AG08396 (cell line): ENCODE data around the gene HOXD10.

ENCODE experiments used
- DNase-seq: peaks from one replicate; pipeline ENCODE4 v3.0.0; 2012; ENCODE audit warnings: low spot score, mixed read lengths

HOXD10 gene

DNA sequence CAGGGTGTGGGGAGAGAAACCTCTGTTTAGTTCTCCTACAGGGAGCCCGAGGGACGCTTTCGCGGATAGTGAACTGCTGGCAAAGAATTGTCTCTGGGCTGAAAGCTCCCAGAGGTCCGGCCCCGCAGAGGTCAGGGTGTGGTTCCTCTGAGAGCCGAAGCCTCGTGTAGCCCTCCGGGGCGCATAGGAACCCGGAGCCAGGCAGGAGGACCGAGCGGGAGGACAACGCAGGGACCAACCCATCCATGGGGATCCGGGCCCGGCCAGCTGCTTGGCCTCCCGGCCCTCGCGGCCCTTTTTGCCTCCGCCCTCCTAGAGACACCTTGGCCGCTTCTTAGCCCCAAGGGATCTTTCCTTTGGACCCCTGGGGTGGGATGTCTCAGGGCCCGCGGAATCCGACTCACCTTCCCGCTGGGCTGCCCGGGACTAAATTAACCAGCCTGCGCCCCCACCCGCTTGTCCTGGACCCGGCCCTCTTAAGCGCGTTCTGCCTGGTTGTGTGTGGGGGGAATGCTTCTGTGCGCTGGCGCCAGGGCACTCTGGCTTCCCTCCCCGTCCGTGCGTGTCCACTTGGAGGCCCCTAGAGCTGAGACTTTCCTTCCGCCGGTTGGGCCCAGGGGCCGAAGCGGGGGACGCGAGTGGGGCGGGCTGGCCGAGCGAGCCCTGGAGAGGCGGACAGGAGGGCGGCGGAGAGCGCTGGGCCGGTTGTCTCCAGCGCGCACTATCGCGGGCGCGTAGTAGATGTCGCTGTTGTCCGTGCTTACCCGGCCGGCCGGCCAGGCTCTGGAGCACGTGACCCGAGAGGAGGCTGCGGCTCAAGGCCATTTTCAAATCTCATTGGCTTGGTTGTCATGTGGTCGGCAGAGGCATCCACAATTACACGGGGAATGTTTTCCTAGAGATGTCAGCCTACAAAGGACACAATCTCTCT lies at the start of gene HOXD10:
Gene HOXD10 (plus strand): TSS at position 896 of the 931 bp plus-strand sequence. CDS start 56 bp downstream, outside the sequence.
- no peak for DNase-seq

- no peak for DNase-seq
Observed at GRCh38 chr2:176067589-176068418, 48.8 kb upstream of the HOXD10 start.

- DNase-seq: no peak
Observed at GRCh38 chr2:176068419-176068832, 48.2 kb upstream of the HOXD10 start.

DNA sequence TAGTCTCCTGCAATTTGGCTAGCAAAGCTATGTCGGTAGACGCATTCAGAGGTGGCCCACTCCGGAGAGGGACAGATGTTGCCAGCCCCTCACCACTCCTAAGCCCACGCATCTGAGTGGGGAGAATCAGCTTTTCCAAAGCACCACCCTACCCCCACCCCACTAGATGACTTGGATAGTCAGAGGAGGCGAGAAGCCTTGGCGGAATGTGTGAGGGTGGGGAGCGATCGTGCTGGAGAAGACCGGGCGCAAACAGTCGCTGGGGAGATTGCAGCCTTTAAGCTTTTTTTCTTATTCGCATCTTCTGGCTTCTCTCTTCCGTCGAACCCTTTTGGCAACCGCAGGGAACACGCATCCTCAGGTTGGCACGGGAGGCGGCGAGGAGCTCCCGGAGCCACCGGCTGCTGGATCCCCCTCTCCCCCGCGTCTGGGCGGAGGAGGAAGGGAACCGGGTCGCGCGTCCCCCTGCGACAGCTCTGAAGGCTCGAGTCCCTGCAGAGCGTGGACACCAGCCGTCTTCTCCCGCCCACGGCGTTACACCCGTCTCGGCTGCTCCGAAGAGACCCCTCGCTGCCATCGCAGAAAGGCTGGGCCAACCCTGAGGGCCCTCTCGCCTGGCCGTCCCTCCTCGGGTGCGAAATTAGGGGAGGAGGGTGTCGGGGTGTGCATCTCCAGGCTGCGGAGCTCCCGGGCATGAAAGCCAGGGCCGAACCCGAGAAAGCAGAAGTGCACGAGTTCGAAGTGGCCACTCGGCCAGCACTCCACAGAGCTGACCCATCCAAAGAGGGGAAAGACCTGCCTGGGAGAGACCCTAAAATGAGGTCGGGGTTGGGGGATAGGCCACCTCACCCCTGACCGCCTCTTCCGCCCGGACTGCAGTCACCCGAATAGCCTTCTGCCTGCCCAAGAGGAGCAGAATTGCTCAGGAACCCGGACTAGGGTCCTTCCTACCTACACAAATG lies 45.0 kb upstream of the HOXD10 start:
- DNase-seq: no peak

GRCh38 chr2:176072292-176072669 lies 44.3 kb upstream of the HOXD10 start:
- DNase-seq: no peak

DNA sequence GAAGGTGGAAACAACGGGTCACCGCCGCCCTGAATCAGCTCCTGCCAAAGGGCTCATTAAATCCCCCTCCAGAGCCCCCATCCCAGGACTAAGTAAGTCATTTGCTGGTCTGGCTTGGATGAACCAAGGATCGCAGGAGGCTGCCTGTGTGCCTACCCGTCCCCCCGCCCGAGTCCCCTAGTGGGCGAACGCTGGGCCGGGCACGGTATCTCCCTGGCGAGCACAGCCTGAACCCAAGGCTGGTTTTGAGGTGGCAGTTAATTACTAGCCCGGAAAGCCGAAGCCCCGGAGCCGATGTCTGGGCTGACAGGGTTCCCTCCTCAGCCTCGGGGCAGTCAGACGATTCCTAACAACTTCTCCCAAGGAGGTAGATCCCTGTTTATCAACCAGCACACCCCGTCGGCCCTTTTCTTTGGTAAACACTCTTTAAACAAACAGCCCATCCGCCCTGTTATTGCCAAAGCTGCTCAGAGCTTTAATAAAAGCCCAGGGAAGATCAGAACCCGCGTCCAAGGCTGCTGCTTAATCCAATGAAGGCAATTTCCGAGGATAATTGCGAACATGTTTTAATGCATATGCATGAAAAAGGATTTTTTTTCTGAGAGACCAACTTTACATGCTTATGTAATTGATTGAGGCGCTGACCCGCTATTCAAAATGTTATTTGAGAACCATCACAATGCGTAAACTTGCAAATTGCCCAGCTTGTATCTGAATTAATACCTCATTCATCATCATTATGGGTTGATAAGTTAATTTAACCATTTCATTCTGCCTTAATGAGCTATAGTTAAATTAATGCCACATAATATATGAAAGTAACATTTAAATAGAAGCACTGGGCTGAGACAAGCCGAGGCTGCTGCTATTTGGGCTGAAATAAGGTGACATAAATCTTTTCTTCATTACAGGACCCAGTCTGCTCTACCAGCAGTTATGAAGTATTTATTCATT lies 43.4 kb upstream of the HOXD10 start:
- no peak for DNase-seq

- DNase-seq: no peak
Observed at GRCh38 chr2:176074919-176075425, 41.6 kb upstream of the HOXD10 start.

GRCh38 chr2:176075481-176075880 lies 41.1 kb upstream of the HOXD10 start:
- DNase-seq: no peak

DNA sequence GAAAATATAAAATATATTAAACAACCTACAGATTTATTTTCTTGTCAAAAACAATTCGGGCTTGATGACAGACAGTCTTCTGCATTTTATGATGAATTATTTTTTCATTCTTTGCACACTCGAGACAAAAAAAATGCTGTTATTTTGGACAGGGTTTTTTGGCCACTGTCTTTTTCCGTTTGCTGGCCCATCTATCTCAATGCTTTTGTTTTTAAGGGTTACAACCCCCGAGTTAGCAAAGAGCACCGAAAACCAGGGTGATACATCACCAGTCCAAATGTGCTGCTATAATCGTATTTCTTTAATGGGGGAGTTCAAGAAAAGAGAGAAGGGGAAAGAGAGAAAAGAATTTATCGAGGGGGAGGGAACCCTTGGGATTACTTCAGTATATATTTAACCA lies 40.5 kb upstream of the HOXD10 start:
- DNase-seq: no peak

- DNase-seq: no peak
Observed at GRCh38 chr2:176076796-176077195, 39.8 kb upstream of the HOXD10 start.

DNA sequence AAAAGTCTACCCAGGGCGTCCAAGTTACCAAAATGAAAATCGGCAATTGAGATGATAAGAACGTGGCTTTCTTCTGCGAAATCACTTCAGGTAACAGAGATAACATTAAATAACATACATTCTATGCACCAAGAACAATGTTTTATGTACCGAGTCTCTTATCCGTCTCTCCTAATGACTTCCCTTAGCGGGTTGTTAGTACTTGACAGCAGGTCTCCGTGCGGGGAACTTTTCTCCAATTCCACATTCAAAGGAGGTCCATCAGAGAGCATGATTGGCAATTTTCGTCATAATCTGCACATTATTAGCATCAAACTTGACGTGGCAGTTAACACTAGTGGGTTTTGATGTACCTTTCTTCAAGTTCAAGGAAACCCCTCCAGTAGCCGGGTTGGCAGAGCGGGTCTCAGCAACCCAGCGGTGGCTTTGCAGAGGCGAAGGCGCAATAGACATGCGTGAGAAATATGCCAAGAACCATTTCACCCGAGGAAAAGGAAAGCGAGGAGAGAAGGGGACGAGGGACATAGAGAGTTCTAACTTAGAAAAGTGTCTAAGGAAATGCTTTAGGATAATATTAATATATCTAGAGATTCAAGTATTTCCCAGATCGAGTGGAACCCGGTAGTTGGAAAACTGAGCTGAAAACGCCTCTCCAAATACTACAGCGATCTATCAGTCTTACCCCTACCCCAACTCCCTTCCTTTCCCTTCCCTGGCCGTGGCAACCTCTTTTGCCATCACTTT lies 37.9 kb upstream of the HOXD10 start:
- no peak for DNase-seq

DNA sequence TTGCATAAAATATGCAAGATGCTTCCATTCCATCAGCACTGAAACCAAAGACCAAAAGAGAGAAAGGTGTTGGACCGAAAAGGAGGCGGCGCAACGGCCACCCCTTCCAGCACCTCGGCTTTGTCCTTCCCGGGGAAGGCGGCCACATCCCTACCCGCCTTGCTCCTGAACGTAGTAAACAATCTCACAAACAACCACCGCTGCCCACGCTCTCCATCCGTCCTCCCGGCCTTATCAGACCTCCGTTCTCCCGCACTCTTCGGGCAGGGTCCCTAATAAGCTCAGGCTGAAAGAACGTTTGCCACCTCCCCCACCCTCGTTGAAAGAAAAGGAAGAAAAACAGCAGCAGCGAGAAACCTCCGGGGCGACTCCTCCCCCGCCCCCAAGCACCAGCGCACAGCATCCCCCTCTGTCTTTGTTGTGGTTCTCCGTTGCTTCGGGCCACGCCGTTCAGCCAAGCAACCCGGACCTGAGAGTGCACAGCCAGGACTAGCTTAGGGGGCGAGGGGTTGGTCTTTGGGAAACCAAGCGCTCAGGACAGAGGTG lies 37.2 kb upstream of the HOXD10 start:
- no peak for DNase-seq

GRCh38 chr2:176079831-176080539 lies 36.6 kb upstream of the HOXD10 start:
- DNase-seq: peak; percentile 77

- DNase-seq: no peak
Observed at GRCh38 chr2:176080540-176081375, 35.8 kb upstream of the HOXD10 start.

DNA sequence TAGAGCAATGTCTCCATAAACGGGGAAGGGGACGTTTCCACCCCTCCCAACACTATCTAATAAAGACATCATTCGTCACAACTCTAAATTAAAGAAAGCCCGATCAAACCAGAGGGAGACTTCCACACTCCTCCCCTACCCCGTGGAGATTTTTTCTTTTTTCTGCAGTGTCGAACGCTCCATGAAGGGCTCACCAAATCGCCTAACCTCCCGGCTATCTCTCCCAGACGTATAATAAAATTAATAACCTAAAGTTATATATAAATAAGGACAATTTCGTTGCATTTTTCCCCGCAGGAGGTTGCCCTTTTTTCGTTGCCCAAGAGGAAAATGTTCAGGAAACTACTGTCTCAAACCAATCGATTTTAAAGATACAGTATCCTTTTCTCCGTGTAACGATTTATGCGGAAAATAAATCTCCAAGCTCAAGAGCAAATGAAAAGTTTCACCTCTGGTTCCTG lies 35.2 kb upstream of the HOXD10 start:
- DNase-seq: no peak

- DNase-seq: no peak
Observed at GRCh38 chr2:176081837-176082524, 34.6 kb upstream of the HOXD10 start.

GRCh38 chr2:176082525-176082823 lies 34.1 kb upstream of the HOXD10 start:
- DNase-seq: no peak
